BLaER1 treated with 17β-estradiol and CSF1 and Interleukin-3, amounts not matched to agents 10 nM and 100 nM (cell line): ENCODE data around the gene KDM1A.

ENCODE experiments used
- H3K27ac ChIP-seq, 11 experiments: shearing (Covaris generic); formaldehyde crosslinking; 2 replicates each; pipeline ENCODE4 v1.8.1; 2022
- H3K27me3 ChIP-seq, 11 experiments: shearing (Covaris generic); formaldehyde crosslinking; 2 replicates each; pipeline ENCODE4 v1.8.1; 2022
- H3K36me3 ChIP-seq, 11 experiments: shearing (Covaris generic); formaldehyde crosslinking; 2 replicates each; pipeline ENCODE4 v1.8.1; 2022
- H3K4me1 ChIP-seq, 10 experiments: shearing (Covaris generic); formaldehyde crosslinking; 2 replicates each; pipeline ENCODE4 v1.8.1; 2022
- H3K4me2 ChIP-seq, 11 experiments: shearing (Covaris generic); formaldehyde crosslinking; 2 replicates each; pipeline ENCODE4 v1.8.1; 2022
- H3K4me3 ChIP-seq, 10 experiments: shearing (Covaris generic); formaldehyde crosslinking; 2 replicates each; pipeline ENCODE4 v1.8.1; 2022
- H3K9ac ChIP-seq, 11 experiments: shearing (Covaris generic); formaldehyde crosslinking; 2 replicates each; pipeline ENCODE4 v1.8.1; 2022
- H3K9me3 ChIP-seq, 11 experiments: shearing (Covaris generic); formaldehyde crosslinking; replicated peaks in 1 of 11; 2 replicates each; pipeline ENCODE4 v1.8.1; 2022
- H4K20me1 ChIP-seq, 11 experiments: shearing (Covaris generic); formaldehyde crosslinking; 2 replicates each; pipeline ENCODE4 v1.8.1; 2022
- Cebpa-rat ChIP-seq, 11 experiments: shearing (Covaris generic); IDR thresholded peaks; 2 replicates each; pipeline ENCODE4 v1.8.1; 2022

KDM1A gene

DNA sequence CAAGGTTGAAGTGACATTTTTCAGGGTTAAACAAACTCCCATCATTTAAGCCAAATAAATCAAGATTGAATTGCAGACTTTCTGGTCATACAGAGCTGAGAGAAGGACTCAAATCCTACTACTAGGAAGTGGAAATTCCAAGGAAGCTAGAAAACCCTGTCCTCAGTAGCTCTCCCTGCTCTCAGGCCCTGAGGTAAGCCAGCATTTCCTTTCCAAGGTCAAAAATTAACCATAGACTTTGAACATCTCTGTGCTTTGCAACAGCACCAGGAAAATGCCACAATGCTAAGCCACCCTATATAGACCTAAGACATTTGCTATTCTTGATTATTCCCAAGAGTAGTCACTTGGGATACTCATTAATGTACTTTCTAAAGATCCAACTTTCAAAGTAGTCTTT is 104.3 kb downstream of the KDM1A start:
- Histone ChIP-seq H3K27me3 (no peaks in the 10 kb centered on the region), H3K4me3 (no peak overlapping the region), H3K9ac (no peak overlapping the region), H4K20me1 (peaks cover 47 to 100% (median 100%) of the 10 kb centered on the region in 11 experiments; a peak in 21 of 22 replicates), H3K9me3 (no peaks in the 10 kb centered on the region), H3K4me2 (peak overlapping the region; percentile 1 to 95 (median 38); a peak in 12 of 22 replicates), H3K27ac (no peak overlapping the region; a peak in 1 of 22 replicates), H3K4me1 (peaks cover 47 to 94% (median 83%) of the 10 kb centered on the region in 10 experiments), H3K36me3 (peaks cover 0 to 40% (median 12%) of the 10 kb centered on the region in 11 experiments; a peak in 12 of 22 replicates)
- TF ChIP-seq Cebpa-rat (IDR thresholded peaks at IDR 0.05): no peak

DNA sequence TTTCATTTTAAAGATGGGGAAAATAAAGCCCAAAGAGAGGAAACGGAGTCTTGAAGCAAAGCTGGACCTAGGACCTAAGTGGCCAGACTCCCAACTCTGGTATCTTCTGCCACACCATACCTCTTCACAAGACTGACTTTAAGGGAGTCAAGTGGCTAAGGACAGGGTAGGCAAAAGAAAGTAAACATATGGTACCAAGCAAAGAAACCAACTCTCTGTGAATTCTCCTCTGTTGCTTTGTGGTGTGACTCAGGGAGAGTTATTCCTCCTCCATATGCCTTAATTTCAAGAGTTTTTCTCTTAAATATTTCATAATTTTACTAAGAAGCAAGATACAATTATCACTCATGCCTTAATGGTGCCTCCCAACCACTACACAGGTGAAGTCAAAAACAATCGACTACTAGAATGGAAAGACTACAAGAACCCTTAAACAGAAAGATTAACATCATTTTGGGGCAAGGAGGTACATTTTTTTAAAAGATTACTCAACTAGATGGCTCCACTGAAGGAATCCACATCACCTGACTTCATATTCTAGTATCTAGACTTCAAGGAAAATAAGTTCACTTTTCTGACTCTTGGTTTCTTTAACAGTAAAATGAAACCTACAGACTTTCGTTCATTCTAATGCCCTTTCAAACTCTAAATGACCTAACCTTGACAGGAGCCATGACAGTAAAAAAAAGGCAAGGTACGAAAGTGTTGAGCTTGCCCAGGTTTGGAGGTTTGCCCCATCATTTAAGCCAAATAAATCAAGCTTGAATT is 105.2 kb downstream of the KDM1A start:
- peak overlapping the region in 1 of 11 experiments; percentile 2; a peak in 1 of 22 replicates for H3K27ac ChIP-seq
- no peaks in the 10 kb centered on the region for H3K9me3 ChIP-seq
- peak overlapping the region; percentile 1 to 95 (median 33); a peak in 14 of 22 replicates for H3K4me2 ChIP-seq
- H3K27me3 ChIP-seq: no peaks in the 10 kb centered on the region
- no peak overlapping the region for H3K9ac ChIP-seq
- H4K20me1 ChIP-seq: peaks cover 51 to 100% (median 100%) of the 10 kb centered on the region in 11 experiments; a peak in 21 of 22 replicates
- peaks cover 0 to 45% (median 21%) of the 10 kb centered on the region in 11 experiments; a peak in 15 of 22 replicates for H3K36me3 ChIP-seq
- no peak overlapping the region for H3K4me3 ChIP-seq
- no peak for TF ChIP-seq Cebpa-rat (IDR thresholded peaks at IDR 0.05)
- H3K4me1 ChIP-seq: peaks cover 38 to 85% (median 73%) of the 10 kb centered on the region in 10 experiments

DNA sequence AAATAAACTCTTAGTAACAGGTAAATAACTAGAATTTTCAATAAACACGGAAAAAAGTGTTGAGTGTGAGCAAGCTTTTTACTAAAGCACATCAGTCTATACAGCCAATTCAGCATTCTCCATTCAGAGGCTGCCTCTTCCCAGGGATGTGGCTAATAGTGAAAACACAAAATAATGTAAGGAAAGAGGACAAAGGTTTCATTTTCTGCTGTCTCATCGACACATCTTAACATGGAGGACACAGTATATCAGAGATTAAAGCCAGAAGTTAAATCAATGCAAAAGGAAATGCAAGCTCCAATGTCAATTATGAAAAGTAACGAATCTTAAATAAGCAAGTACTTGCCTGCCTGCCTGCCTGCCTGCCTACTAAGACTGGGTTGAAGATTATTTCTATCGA is 106.2 kb downstream of the KDM1A start:
- peaks cover 62 to 100% (median 100%) of the 10 kb centered on the region in 11 experiments; a peak in 21 of 22 replicates for H4K20me1 ChIP-seq
- H3K4me2 ChIP-seq: peak overlapping the region in 3 of 11 experiments; percentile 2 to 78 (median 10); a peak in 3 of 22 replicates
- TF ChIP-seq Cebpa-rat (IDR thresholded peaks at IDR 0.05): no peak
- H3K36me3 ChIP-seq: peaks cover 0 to 56% (median 28%) of the 10 kb centered on the region in 11 experiments; a peak in 16 of 22 replicates
- H3K9ac ChIP-seq: no peak overlapping the region
- no peak overlapping the region for H3K4me3 ChIP-seq
- H3K4me1 ChIP-seq: peaks cover 28 to 76% (median 63%) of the 10 kb centered on the region in 10 experiments
- H3K9me3 ChIP-seq: no peaks in the 10 kb centered on the region
- H3K27ac ChIP-seq: no peak overlapping the region
- H3K27me3 ChIP-seq: no peaks in the 10 kb centered on the region

GRCh38 chr1:23126200-23126599 is 106.9 kb downstream of the KDM1A start:
- Histone ChIP-seq H3K9ac (no peak overlapping the region), H3K27ac (peak overlapping the region in 1 of 11 experiments; percentile 10; a peak in 1 of 22 replicates)

GRCh38 chr1:23126801-23127200 is 107.5 kb downstream of the KDM1A start:
- H3K4me1 ChIP-seq: peaks cover 21 to 76% (median 50%) of the 10 kb centered on the region in 10 experiments
- H3K9ac ChIP-seq: no peak overlapping the region
- peak overlapping the region in 3 of 11 experiments; percentile 1 to 27 (median 9); a peak in 3 of 22 replicates for H3K4me2 ChIP-seq
- no peak for TF ChIP-seq Cebpa-rat (IDR thresholded peaks at IDR 0.05)
- H3K27me3 ChIP-seq: no peaks in the 10 kb centered on the region
- H3K4me3 ChIP-seq: no peak overlapping the region
- H3K9me3 ChIP-seq: no peaks in the 10 kb centered on the region
- H4K20me1 ChIP-seq: peaks cover 75 to 100% (median 100%) of the 10 kb centered on the region in 11 experiments; a peak in 21 of 22 replicates
- H3K36me3 ChIP-seq: peaks cover 0 to 65% (median 33%) of the 10 kb centered on the region in 11 experiments; a peak in 16 of 22 replicates
- H3K27ac ChIP-seq: no peak overlapping the region

More at GRCh38 chr1:23126200-23126599, 106.9 kb downstream of the KDM1A start:
- no peaks in the 10 kb centered on the region for H3K9me3 ChIP-seq
- H4K20me1 ChIP-seq: peaks cover 69 to 100% (median 100%) of the 10 kb centered on the region in 11 experiments; a peak in 21 of 22 replicates
- peaks cover 0 to 62% (median 32%) of the 10 kb centered on the region in 11 experiments; a peak in 16 of 22 replicates for H3K36me3 ChIP-seq
- no peak overlapping the region for H3K4me3 ChIP-seq
- H3K27me3 ChIP-seq: no peaks in the 10 kb centered on the region
- H3K4me2 ChIP-seq: peak overlapping the region in 3 of 11 experiments; percentile 2 to 27 (median 4); a peak in 3 of 22 replicates
- peaks cover 21 to 76% (median 56%) of the 10 kb centered on the region in 10 experiments for H3K4me1 ChIP-seq
- no peak for TF ChIP-seq Cebpa-rat (IDR thresholded peaks at IDR 0.05)

GRCh38 chr1:23129846-23130245 is 110.6 kb downstream of the KDM1A start:
- Histone ChIP-seq H3K27me3 (no peaks in the 10 kb centered on the region), H3K9me3 (no peaks in the 10 kb centered on the region), H3K9ac (no peak overlapping the region), H3K4me3 (no peak overlapping the region), H3K4me2 (no peak overlapping the region), H3K36me3 (peaks cover 0 to 93% (median 44%) of the 10 kb centered on the region in 11 experiments; a peak in 19 of 22 replicates), H3K4me1 (peaks cover 0 to 50% (median 20%) of the 10 kb centered on the region in 10 experiments; a peak in 11 of 20 replicates), H3K27ac (no peak overlapping the region), H4K20me1 (peaks cover 76 to 100% (median 100%) of the 10 kb centered on the region in 11 experiments; a peak in 21 of 22 replicates)
- no peak for TF ChIP-seq Cebpa-rat (IDR thresholded peaks at IDR 0.05)

DNA sequence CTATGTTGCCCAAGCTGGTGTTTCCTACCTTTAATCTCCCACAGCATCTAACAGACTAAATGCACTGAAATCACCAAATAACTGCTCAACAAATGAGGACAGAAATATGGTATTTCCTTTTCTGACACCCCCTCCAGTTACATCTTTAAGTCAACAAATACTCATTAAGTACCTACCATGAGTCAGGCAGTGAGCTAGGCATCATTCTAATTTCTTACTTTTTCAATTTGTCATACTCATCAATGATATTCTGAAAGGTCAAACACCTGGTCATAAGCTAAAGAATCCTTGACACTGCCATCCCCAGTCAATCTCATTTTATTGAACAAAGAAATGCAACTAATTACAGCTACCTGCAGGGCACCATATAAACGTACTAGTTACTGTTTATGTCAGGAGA is 112.8 kb downstream of the KDM1A start:
- Histone ChIP-seq H3K9ac (no peak overlapping the region), H4K20me1 (peaks cover 78 to 100% (median 100%) of the 10 kb centered on the region in 11 experiments; a peak in 21 of 22 replicates), H3K9me3 (no peaks in the 10 kb centered on the region), H3K36me3 (peaks cover 0 to 93% (median 43%) of the 10 kb centered on the region in 11 experiments; a peak in 19 of 22 replicates), H3K27ac (no peak overlapping the region), H3K4me2 (no peak overlapping the region), H3K27me3 (no peaks in the 10 kb centered on the region), H3K4me1 (peaks cover 0 to 28% (median 2%) of the 10 kb centered on the region in 10 experiments; a peak in 9 of 20 replicates), H3K4me3 (no peak overlapping the region)
- no peak for TF ChIP-seq Cebpa-rat (IDR thresholded peaks at IDR 0.05)
